ENCODE results near the gene DQX1.
A peak's percentile ranks its signal among the peaks of the same experiment; 100 is the strongest.

DQX1 gene

DNA sequence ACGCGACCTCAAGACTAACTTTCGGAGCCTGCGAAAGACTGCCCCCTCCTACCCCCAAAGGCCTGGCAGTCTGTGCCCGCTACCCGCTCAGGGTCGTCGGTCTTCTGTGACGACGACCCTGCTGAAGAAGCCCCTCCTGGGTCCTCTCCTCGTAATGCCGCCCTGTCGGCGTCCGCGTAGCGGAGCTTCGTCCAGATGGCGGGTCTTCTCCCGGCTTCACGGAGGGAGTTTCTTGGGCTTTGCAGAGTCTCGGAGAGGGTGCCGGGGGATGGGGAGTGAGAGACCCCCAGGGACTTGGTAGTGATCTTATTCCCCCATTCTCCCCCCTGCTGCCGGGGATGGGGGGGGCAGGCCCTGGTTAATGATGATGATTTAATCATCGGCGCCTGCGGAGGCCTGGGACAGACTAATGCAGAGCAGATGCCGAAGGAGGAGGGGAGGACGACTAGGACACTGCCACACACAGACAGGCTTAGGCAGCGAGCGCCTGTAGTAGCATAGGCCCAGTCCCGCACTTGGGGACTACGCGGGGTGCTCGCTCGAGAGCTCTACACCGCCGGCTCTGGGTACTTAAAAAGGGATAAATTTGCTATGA, 18.0 kb downstream of the DQX1 start:
- peak; percentile 32 to 66 for DNase-seq

DNA sequence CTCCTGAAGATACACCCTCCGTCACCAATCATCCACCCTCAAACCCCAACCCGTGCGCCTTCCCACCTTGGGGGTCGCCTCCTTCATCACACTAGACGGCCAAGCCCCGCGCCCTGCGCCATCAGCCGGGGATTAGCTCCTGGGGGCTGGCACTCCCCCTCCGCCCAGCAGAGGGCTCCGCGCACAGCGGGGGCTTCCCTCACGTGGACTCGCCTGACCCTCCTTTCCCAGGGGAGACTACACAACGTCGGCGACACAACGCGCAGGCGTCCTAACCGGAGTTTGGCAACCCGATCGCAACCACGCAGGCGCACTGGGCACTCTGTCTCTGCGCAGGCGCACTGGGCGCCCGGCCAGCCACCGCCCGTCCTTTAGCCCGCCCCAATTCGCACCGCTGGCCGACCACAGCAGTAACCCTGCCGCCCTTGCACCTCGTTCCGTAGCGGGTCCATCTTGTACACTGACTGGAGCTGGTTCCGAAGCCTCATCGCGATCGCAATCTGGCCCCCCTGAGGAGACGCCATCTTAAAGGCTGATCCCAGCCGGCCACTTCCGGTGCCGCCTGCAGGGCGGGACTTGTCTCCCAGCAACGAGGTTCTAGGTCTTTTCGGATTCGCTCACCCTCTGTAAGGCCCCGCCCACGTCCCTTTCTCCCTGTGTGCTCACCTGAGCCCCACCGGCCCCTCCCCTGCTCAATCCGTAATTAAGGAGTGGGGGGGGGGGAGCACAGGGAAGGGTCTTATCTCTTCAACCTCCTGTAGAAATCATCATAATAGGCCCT, 18.7 kb downstream of the DQX1 start, which contains the start of gene PCGF1:
PCGF1 (minus strand) TSS at position 551 of the 781 bp plus-strand sequence; CDS start at position 524, 27 bp downstream.
- peak; percentile 98 to 99 for DNase-seq

DNA sequence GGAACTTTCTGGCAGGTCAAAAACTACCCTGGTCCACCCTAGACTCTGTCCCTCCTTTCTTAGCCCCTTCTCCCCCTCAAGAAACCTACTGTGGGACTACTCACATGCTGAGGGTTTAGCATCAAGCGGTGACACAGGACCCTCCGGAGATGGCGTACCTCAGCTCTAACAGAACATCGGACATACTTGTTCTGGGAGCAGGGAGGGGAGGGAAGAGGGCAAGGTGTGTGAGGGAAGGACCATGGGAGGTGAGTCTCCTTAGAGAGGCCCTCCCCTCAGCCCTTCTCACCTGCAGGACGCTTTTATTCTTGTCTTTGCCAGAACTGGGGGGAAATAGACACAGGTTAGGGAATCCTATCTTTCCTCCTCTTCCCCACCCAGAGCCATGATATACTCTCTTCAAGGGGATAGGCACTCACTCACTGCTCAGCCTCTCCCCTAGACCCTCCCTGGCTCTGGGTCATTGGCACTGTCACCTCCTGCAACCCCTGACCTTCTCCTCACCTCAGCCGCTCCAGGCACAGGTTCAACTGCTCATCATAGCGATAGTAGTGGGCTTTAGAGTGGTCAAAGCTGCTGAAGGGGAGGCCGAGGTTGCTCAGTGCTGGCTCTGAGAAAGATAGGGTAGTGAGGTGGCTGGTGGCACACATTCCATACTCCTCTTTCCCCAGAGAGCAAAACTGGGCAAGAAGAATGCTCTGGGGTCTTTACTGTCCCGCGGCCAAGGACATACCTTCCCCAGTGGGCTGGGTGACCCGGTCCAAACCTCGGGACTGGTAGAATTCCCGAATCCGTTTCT, 20.4 kb downstream of the DQX1 start:
- DNase-seq = no peak

DNA sequence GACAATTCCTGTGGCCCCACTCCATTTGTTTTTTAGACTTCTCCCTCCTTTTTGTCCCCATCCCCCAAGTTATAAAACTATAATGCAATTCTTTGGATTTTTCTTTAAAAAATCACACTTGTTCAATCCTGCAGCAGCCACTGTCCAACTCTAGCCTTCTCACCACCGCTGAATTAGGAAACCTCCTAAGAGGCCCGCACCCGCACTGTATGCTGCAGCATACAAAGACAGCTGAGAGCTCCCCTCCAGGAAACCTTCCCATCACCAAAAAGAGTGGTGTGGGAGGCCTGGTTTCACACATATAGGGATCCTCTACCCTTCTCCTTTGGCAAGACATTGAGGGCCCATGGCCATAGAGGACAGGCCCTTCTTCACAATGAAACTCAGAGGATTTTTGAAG, 21.4 kb downstream of the DQX1 start:
- DNase-seq = no peak

DNA sequence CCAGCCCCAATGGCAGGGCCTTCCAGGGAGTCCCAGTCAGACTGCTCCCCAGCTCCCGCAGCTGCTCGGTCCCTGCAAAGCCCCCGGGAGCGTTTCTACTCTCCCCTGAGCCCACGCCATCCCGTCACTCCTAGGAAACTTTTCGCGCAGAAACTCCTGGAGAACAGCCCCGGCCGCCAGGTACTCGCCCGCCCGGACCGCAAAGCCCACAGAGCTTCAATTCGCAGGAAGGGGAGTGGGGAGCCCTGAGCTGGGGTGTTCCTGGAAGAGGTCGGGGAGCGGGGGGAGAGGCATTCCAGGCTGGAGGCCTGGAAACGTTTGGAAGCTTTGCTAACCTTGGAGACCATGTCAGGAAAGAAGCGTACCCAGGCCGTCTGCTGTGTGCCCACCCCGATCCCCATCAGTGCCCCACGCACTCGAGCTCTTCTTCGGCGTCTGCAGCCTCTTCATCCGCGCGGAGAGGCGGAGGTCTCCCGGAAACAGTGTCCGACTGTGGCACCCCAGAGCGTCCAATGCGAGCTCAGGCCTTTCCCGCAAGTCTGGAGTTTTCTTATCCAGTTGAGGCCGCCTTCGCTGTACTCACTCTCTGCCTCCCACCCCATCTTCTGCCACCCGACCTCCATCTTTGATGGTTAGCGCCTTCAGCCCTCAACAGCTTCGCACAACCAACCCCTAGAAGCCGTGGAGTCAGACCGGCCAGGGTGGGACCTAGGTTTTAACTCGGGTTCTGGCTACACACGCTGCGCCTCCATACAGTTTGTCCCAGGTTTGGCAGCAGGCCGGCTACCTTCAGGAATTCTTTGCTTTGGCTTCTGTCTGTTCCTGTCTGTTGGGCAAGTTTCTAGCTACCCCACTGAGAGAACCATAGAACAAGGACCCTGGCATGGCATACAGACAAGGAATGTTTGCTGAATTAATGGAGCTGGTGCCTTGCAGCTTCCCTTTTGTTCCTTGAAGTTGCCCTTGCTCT, 22.2 kb downstream of the DQX1 start:
- DNase-seq = no peak

DNA sequence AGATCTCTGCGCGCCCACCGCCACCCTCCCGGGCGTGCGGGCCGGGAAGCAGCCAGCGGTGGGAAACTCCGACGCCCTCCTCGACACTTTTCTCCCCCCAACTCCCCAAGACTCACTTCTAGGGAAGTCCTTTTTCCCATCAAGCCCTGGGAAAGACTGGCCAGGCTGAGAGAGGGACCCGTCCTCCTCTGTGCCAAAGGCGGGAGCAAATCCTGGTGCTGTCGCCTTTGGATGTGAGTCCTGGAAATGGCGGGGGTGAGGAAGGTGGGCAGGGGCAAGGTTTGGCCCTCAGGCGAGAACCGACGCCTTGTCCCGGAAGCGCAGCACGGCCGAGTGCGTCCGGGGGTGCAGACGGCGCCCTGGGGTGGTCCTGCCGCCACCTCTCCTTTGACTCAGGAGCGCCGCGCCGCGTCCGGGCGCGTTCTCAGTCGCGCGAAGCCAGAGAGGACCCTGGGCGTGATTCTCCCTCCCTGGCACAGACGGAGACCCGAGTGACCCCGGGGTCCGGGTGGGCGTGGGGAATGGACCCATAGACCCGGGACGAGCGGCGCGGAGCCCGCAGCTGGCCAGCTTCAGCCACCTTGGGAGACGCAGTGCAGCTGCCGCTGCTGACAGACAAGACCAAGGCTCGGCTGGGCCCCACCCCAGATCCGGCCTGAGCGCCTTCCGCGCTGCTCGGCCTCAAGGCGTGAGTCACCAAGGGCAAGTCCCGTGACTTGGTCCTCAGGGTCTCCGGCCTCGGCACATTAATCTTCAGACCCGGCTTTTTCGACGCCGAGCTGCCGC, 23.1 kb downstream of the DQX1 start:
- no peak for DNase-seq

DNA sequence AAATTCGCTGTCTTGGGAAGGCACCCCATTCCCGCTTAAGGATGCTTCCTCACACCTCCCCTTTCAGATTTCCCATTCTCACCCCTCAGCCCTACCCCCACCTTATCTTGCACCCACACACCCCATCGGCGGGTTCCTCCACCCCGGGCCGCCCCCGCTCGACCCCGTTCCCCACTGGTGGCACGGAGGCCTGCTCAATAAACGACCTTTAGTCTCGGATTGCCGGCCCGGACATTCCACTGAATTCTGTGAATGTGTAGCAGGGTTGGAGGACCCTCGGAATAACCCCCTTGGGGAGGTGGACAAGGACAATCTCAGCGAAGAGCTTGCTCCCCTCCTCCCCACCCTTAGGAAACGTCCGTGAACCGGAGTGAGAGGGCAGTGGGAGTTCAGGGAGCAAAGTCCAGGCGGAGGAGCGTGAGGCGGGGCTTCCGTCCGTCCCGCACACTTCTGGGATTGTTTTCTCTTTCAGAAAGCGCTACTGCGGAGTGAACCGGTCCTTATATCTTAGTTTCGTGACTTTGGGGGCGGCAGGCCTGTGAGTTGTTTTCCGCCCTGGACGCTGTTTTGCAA, 23.8 kb downstream of the DQX1 start:
- DNase-seq = no peak

DNA sequence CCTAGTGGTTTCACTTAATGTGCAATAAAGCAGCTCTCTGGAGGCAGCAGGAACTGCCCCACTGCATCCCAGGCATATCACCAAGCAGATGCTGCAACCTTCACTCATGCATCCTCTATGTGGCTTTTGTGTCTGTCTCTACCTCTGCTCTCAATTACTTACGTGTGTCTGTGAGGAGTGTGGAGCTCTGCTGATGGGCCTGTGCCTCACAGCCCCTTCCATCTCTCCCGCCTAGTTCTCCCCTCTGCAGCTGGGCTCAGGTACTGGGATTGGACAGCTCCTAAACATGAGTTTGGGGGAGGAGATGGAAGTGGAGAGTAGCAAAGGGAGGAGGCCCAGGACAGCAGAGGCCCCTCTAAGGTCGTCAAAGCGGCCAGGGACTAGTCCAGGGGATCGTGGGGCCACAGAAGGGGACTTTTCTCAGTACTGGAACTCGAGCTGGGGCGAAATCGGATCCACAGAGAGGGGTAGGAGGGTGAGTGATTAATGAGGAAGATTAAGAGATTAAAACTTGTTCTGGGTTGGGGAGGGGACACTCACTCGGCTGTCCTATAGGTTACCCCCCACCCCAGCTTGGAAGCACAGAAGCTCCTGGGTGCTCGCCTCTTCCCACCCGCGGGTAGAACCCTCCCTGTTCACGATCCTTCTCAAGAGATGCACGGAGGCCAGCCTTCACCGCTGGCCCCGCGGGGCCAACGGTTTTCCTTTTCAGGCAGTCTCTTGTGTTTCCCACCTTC, 24.5 kb downstream of the DQX1 start:
- DNase-seq = no peak

DNA sequence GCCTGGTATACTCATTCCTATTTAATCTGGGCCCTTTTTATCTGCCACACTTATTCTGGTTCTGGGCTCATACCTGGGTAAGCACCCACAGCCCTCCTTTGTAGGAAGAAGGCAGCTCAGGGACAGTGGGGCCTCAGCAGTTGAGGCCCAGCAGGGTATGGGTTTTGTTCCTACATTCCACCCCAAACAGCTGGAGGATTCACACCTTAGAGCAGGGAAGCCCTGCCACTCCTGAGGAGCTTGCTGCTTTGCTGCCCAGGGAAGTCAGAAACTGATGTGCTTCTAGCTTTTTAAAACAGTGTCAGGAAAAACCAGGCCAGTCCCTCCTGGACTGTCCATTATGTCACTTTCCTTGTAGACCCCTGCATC, 25.5 kb downstream of the DQX1 start:
- DNase-seq = no peak

DNA sequence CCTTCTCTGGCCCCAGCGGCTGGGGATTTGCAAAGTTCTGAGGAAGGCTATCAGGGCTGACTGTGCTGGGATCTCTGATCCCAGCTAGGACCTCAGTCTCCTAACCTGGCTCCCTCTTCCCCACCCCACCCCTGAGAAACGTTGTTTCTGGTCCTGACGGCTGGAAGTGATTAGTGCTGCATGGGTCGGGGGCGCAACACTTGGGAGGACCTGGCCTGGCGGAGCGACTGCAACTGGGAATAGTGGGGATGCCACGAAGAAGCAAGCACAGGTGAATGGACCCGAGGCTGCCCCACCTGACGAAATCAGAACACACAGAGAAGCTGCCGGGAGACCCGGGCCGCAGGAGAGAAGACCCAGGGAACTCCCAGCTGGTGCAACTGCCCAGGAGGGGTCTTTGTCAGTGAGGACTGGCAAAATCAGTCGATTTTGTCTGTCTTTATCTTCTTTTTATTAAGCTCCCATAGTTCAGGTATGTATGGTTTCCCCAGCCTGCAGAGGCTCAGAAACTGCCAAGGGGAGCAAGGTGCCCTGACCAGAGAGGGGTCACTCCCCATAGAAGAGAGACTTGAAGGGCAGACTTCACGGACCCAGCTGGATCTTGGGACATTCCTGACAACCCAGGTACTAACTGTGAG, 26.0 kb downstream of the DQX1 start:
- DNase-seq = no peak

DNA sequence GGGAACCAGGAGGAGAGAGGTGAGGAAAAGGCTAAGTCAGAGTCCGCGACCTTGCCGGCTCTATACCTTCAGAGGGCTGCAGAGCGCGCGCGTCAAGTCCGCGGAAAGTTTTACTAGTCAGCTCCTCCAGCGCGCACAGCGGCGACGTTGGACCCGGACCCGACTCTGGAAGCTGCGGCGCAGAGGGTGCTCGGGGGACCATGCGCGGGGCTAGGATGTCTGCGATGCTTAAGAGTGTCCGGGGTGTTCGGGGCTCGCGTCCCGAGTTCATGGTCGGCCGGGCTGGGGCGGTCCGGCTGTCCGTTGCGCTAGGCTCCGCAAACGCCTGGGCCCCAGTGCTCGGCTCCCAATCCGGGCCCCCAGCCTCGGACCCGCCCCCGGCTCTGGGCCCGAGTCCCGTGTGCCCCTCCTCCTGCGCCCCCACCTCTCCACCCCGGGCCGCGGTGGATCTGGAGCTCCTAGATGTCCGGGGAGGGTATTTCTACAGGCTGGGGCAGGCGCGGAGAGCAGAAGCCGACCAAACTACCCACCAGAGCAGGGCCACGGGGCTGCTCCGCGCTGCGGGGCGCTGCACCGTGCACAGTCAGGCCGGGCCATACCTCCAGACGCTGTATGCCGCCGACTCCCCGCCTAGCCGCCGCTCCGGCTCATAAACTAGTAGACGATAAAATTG, 26.6 kb downstream of the DQX1 start, which contains the start of gene LBX2:
LBX2 (minus strand) TSS at position 337 of the 673 bp plus-strand sequence; CDS start at position 271, 66 bp downstream.
- no peak for DNase-seq

DNA sequence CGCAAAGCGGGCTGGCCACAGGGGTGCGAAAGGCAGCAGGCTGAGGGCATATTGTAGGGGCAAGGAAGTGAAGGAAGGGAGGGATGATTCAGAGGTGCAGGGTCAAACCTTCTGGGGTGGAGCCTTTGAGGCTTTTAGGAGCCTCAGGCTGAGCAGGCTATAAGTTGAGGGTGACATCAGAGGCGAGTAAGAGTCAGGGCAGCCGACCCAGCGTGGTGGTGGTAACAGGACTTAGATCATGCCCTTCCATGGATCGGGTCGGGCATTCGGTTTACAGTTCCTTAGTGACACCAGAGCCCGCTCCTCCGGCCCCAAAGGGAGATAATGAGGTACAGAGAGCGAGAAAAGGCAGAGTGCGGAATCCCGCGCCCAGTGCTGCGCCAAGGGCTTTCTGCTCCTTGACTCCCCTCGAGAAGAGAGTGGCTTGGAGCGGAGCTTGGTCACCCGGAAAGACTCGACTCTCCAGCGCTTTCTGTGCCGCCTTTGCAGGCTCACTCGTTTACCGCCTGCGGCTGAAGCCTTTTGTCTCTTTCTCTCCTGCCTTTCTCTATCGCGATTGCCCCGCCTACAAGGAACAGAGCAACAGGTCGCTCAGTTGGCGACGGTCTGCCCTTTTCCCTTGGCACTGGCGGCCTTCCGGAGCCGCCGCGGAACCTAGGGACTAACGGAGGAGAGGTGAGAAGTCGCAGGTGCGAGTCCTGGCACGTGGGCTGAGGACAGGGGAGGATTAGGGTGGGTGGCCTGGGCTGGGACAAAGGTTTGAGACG, 27.3 kb downstream of the DQX1 start:
- no peak for DNase-seq

DNA sequence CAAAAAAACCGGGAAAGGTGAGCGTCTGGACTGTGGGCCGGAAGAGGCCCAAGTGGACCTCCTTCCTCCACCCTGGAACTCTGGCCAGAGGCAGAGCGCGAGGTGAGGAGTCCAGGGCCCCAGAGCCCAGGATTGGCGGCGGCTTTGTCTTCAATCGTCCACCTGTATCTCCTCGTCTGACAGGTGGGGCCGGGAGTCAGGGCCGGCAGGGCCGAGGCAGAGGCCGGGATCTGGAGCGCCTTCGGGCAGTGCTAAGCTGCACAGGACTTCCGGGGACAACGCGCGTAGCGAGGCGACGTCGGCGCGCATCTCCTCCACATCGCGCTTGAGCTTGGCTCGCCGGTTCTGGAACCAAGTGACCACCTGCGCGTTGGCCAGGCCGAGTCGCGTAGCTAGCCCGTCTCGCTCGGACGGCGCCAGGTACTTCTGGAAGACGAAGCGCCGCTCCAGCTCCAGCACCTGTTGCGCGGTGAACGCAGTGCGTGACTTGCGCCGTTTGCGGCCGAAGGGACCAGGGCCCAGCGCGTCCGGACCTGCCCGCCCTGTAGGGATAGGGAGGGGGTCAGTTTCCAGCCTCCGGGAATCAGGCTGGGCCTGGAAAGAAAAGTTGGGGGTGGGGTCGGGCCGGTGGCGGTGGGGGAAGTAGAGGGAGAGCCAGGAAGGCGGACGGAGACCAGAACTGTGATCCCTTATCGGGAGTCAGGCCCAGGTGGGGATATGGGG, 28.1 kb downstream of the DQX1 start:
- no peak for DNase-seq

DNA sequence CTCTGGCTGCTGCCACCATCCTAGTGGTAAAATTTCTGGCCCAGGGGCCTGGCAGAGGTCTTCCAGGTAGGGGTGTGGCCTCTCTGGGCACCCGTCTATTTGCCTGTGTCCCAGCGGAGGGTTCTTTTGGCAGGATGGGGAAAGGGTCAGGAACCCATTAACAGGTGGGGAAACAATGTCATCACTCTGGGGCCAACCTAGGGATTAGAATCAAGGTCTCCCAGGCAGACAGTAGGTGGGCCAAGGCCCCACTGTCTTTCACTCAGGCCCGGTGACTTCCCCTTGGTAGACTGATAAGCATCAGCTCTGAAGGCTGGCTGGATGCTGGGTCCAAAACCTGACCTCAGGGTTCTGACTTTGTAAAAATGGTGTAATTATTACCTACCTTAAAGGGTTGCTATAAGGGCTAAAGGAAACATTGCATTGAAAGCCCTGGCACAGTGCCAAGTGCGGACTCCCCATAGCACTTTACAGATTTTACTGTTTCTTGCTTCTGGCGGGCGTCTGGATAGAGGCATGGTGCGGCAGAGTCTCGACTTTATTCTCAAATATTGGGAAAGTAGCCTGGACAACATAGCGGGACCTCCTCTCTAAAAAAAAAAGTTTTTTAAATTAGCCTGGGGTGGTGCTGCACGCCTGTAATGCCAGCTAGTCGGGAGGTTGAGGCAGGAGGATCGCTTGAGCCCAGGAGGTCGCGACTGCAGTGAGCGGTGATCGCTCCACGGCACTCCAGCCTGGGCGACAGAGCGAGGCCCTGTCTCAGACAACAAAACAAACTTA, 28.8 kb downstream of the DQX1 start:
- no peak for DNase-seq

DNA sequence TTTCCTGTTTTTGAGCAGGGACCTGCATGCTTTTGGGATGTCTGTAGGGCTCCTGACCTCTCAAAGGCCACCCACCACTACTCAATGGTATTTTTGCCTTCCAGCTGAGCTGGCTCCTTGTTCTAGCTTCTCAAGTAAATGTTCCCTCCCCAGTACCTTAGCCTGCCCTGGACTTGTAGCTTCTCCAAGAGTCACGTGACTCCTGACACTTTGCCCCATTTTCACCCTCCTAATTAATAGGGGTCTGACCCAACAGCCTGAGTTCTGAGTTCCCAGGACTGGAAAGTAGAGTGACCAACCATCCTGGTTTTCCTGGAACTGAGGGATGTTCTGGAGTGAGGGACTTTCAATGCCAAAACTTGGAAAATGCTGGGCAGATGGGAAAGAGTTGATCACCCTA, 30.6 kb downstream of the DQX1 start:
- DNase-seq = no peak

DNA sequence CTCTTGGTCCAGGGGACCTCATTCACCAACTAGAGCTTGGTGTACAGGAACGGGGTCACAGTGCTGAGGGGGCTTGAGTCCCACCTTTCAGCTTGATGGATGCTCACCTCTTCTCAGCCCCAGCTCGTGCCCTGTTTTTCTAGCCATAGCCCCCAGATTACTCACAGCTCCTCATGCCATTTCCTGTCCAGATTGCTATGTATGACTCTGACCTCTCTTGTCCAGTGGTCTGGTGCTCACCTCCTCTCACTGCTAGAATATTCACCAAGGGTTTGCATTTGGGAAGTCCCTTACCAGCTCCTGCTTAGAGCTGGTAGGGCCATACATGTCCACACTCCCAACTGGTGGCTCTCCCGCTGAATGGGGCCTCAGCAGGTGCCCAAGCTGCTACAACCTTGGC, 32.5 kb downstream of the DQX1 start:
- no peak for DNase-seq

Measured in NCI-H1930 (cell line).